Pancreas (tissue), 10 donors: ENCODE data around the gene SMIM12. TPM values are rescaled to one million over a fixed set of nuclear protein-coding genes. Genes with fewer than 3 reads are reported as not detected.
A peak's percentile ranks its signal among the peaks of the same experiment; 100 is the strongest.
"Not testable (repeated sequence)": the region's sequence is repeated elsewhere in the genome, so short reads cannot be mapped to it uniquely, and the experiment has no call there.

Source experiments
- ATAC-seq, 4 donors: fragments of 200-7000 bp; cut with Tn5 transposase; one replicate each; pipeline versions ENCODE4 v1.8.0 to v1.9.1; 2020; ENCODE audit warnings: mild to moderate bottlenecking in 4 of 4, moderate library complexity in 4 of 4
- DNase-seq, 6 donors: peaks; one replicate each; pipeline ENCODE4 v3.0.0-alpha.2; 2020
- FAIRE-seq: peaks from 2 replicates; lab custom pipeline; 2012; peaks lifted over from hg19 to GRCh38; lab: Jason Lieb, UNC
- H3K27ac ChIP-seq, 4 donors: fragments of 200-600 bp; sonication (generic); 1 replicate in 3 of 4; 2 replicates in 1 of 4; pipeline versions ENCODE4 v1.5.0 to v1.8.0; 2020
- H3K27me3 ChIP-seq, 4 donors: fragments of 200-600 bp; one replicate each; pipeline ENCODE4 v1.8.0; 2021
- H3K36me3 ChIP-seq, 3 donors: fragments of 200-600 bp; sonication (generic) in 1 of 3; one replicate each; pipeline versions ENCODE4 v1.5.0 to v1.8.0; 2020 to 2021
- H3K4me1 ChIP-seq, 3 donors: fragments of 200-600 bp; one replicate each; pipeline ENCODE4 v1.8.0; 2021
- H3K4me3 ChIP-seq, 4 donors: fragments of 200-600 bp; sonication (generic) in 2 of 4; one replicate each; pipeline versions ENCODE4 v1.5.0 to v1.8.0; 2020 to 2021
- H3K9me3 ChIP-seq, 4 donors: fragments of 200-600 bp; one replicate each; pipeline ENCODE4 v1.8.0; 2021
- CTCF ChIP-seq, 4 donors: fragments of 200-600 bp; sonication (generic) in 3 of 4; IDR thresholded peaks; one replicate each; pipeline versions ENCODE4 v1.5.0 to v1.8.0; 2021; ENCODE audit warnings: antibody characterized with exemption in 4 of 4
- WGBS, 2 donors: extraction: QIAGEN DNeasy Blood & Tissue Kit; methylation state at CpG; one replicate each; pipeline ENCODE4 v1.1.7; 2013; 5-methylcytosine and 5-hydroxymethylcytosine counted together
- intact Hi-C, 3 donors: fragments of 100-400 bp; cut with DNase I; formaldehyde crosslinking; loops; one replicate each; pipeline versions ENCODE4 v1.11.1 to v1.14.2; 2022
- polyA plus RNA-seq, 2 donors: library from polyadenylated mRNA; stranded (reverse); fragments of 200-250 nt; gene quantifications; one replicate each; pipeline ENCODE4 v1.2.3, GENCODE V29; 2013
- total RNA-seq, 6 donors: library from RNA; stranded (reverse); fragmentation: NEBNext Ultra II Directional in 4 of 6; extraction: Animal tissue kit (Norgen Biotek cat#: 25700) in 4 of 6; gene quantifications; one replicate each; pipeline versions ENCODE4 v1.2.1 to v1.2.4, GENCODE V29; 2021 to 2023
- donor health status: healthy with polysubstance abuse.
- donor health status: DM: no; HTN: no; CAD: no; lungs with moderate emphysema.
- donor health status: DM: no; HTN: no; CAD: no.
- donor health status: control.
- donor health status: control.
- donor health status: Bipolar disorder and iron deficiency.
- donor health status: DM: yes; HTN: yes; CAD: no.
- donor health status: DM: no; HTN: no; CAD: no.
- donor health status: DM: no; HTN: no; CAD: no.
- donor health status: DM: yes; HTN: yes; CAD: no.

The SMIM12 gene
- total and polyA plus RNA-seq, 8 donors: 6.2 to 18.5 (median 14.3) TPM

- Histone ChIP-seq H3K27ac (no peak overlapping the region), H3K4me1 (peaks cover 16 to 21% (median 17%) of the 10 kb centered on the region in 3 donors)
- FAIRE-seq: no peak
Observed at GRCh38 chr1:34827341-34827941, 32.1 kb downstream of the SMIM12 start.

DNA sequence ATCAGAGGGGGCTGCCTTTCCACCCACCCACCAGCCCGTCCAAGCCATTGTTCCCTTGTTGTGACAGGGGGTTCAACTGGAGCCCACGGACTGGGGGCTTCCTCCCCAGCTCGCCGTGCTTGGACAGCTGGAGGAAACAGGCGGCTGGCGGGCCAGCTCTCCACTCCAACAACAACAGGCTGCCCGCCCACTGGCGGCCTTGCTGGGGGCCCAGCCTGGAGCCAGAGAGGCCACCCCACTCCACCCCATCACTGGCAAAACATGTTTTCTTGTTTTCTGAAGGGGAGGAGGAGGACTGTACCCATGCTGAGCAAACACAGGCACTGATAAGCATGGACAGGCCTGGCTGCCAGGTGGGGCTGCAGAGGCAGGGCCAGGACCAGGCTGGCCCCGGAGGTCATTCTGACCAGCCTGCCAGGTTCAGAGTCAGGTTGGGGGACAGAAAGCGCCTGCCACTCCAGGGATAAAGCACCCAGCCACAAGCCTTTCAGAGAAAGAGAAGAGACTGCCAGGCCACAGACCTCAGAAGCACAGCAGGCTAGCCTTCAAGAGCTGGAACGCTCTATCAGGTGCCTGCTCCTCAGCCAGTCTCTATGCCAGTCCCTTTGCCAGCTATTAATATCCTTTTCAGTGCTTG lies 34.0 kb downstream of the SMIM12 start:
- Histone ChIP-seq H3K4me3 (no peak overlapping the region), H3K36me3 (no peaks in the 10 kb centered on the region), H3K27ac (peak overlapping the region; percentile 57 to 82 (median 78)), H3K27me3 (no peaks in the 10 kb centered on the region), H3K4me1 (peaks cover 16 to 21% (median 17%) of the 10 kb centered on the region in 3 donors), H3K9me3 (no peaks in the 10 kb centered on the region)
- FAIRE-seq (no peak), DNase-seq (peak; percentile 58 to 89 (median 71)), ATAC-seq (peak; percentile 91 to 96 (median 94))
- no peak for TF ChIP-seq CTCF (IDR thresholded peaks at IDR 0.05)
- 13 to 29% methylated on average over 11 of the region's 11 CpGs for WGBS, 2 donors
- intact Hi-C loops: no loop called here

More at GRCh38 chr1:34827341-34827941, 32.1 kb downstream of the SMIM12 start:
- Histone ChIP-seq H3K27me3 (no peaks in the 10 kb centered on the region), H3K9me3 (no peaks in the 10 kb centered on the region), H3K4me3 (no peak overlapping the region), H3K36me3 (no peaks in the 10 kb centered on the region)
- DNase-seq: no peak
- TF ChIP-seq CTCF (IDR thresholded peaks at IDR 0.05): no peak
- intact Hi-C loops: no loop called here
- ATAC-seq: no peak
- 72 to 74% methylated on average over 5 of the region's 5 CpGs for WGBS, 2 donors

GRCh38 chr1:34824817-34825454 lies 34.6 kb downstream of the SMIM12 start:
- no peak for FAIRE-seq
- 30 to 54% methylated on average over 3 of the region's 3 CpGs for WGBS, 2 donors
- intact Hi-C loops: no loop called here

GRCh38 chr1:34822202-34822601 lies 37.3 kb downstream of the SMIM12 start:
- no peak overlapping the region for H3K4me3 ChIP-seq
- no peak for TF ChIP-seq CTCF (IDR thresholded peaks at IDR 0.05)
- H3K27ac ChIP-seq: no peak overlapping the region
- H3K36me3 ChIP-seq: no peaks in the 10 kb centered on the region
- peaks cover 10 to 17% (median 16%) of the 10 kb centered on the region in 3 donors for H3K4me1 ChIP-seq
- DNase-seq: no peak
- WGBS, 2 donors: 77 to 80% methylated on average over 3 of the region's 3 CpGs
- intact Hi-C loops: no loop called here
- ATAC-seq: no peak
- no peaks in the 10 kb centered on the region for H3K9me3 ChIP-seq
- no peaks in the 10 kb centered on the region for H3K27me3 ChIP-seq
- FAIRE-seq: no peak

More at GRCh38 chr1:34824817-34825454, 34.6 kb downstream of the SMIM12 start:
- H3K4me1 ChIP-seq: peaks cover 16 to 21% (median 17%) of the 10 kb centered on the region in 3 donors
- no peaks in the 10 kb centered on the region for H3K9me3 ChIP-seq
- no peak for TF ChIP-seq CTCF (IDR thresholded peaks at IDR 0.05)
- H3K27me3 ChIP-seq: no peaks in the 10 kb centered on the region
- no peak overlapping the region for H3K4me3 ChIP-seq
- H3K36me3 ChIP-seq: no peaks in the 10 kb centered on the region
- peak overlapping the region; percentile 57 to 82 (median 78) for H3K27ac ChIP-seq
- DNase-seq (no peak), ATAC-seq (peak; percentile 33 to 48 (median 43))

- H3K9me3 ChIP-seq, DNase-seq, H3K4me3 ChIP-seq, H3K36me3 ChIP-seq, intact Hi-C loops, FAIRE-seq, ATAC-seq, H3K4me1 ChIP-seq, H3K27me3 ChIP-seq, H3K27ac ChIP-seq: not testable (repeated sequence)
- WGBS, 2 donors: 97 to 98% methylated on average over 2 of the region's 2 CpGs
Observed at GRCh38 chr1:34818862-34819261, 40.7 kb downstream of the SMIM12 start.
